ENCODE results near the gene SKI. TPM values are rescaled to one million over a fixed set of nuclear protein-coding genes. Genes with fewer than 3 reads are reported as not detected.
A peak's percentile ranks its signal among the peaks of the same experiment; 100 is the strongest.

Gene SKI
- total RNA-seq, 1 donor from 2014 or later: 66.2 TPM

DNA sequence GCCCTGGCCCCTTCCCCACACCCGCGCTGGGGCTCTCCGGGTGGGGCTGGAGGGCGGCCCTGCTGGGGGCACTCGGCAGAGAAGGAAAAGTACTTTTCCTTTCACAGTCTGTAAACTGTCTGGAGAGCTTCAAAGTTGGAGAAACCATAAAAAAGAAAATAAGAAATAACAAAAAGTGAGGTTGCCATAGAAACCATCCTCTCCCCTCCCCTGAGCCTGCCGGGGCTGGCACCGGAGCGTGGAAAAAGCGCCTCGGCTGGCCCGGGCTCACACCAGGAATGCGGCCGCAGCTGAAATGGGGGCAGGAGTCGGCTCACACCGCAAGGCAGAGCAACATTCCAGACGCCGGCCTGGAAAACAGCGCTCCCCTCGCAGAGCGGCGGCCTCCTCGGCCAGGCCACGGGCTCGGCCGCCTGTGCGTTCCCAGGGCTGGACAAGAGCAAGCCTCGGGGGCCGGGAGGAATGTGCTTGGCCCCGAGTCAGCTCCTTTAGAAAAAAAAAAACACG is 94.0 kb downstream of the SKI start:
- FAIRE-seq: no peak
- Histone ChIP-seq H3K27ac (ENCODE audit: low read depth, low read length) (peak overlapping the region; percentile 76), H3K4me3 (ENCODE audit: insufficient read depth, low read depth, low read length) (no peak overlapping the region), H4K20me1 (ENCODE audit: insufficient read depth, low read length) (no peaks in the 10 kb centered on the region), H2AFZ (ENCODE audit: low read depth, low read length) (peak overlapping the region; percentile 38), H3K27me3 (ENCODE audit: insufficient read depth, low read length) (no peaks in the 10 kb centered on the region), H3K79me2 (ENCODE audit: insufficient read depth, low read length) (no peaks in the 10 kb centered on the region), H3K4me1 (ENCODE audit: insufficient read depth, low read length) (peaks cover 23% of the 10 kb centered on the region), H3K9me3 (ENCODE audit: insufficient read depth, low read depth, low read length) (no peaks in the 10 kb centered on the region), H3K4me2 (ENCODE audit: low read length) (peak overlapping the region; percentile 74), H3K9ac (ENCODE audit: low read length) (peak overlapping the region; percentile 82), H3K36me3 (ENCODE audit: insufficient read depth, low read length) (no peaks in the 10 kb centered on the region)
- peak; percentile 87 for DNase-seq (ENCODE audit: low read depth)
- H3K27me3 Mint-ChIP-seq (ENCODE audit: low read depth, unreplicated experiment): peaks cover 14% of the 10 kb centered on the region
- H3K9me3 Mint-ChIP-seq (ENCODE audit: unreplicated experiment): peaks cover 3% of the 10 kb centered on the region
- peak overlapping the region; percentile 69 for H3K27ac Mint-ChIP-seq (ENCODE audit: unreplicated experiment)
- no peak for TF ChIP-seq EZH2 (IDR thresholded peaks at IDR 0.05; ENCODE audit: insufficient read depth, low read length)
- TF ChIP-seq, protein P1, sequence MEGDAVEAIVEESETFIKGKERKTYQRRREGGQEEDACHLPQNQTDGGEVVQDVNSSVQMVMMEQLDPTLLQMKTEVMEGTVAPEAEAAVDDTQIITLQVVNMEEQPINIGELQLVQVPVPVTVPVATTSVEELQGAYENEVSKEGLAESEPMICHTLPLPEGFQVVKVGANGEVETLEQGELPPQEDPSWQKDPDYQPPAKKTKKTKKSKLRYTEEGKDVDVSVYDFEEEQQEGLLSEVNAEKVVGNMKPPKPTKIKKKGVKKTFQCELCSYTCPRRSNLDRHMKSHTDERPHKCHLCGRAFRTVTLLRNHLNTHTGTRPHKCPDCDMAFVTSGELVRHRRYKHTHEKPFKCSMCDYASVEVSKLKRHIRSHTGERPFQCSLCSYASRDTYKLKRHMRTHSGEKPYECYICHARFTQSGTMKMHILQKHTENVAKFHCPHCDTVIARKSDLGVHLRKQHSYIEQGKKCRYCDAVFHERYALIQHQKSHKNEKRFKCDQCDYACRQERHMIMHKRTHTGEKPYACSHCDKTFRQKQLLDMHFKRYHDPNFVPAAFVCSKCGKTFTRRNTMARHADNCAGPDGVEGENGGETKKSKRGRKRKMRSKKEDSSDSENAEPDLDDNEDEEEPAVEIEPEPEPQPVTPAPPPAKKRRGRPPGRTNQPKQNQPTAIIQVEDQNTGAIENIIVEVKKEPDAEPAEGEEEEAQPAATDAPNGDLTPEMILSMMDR (IDR thresholded peaks at IDR 0.05; ENCODE audit: insufficient read depth, low read depth, low read length): no peak
- no peak overlapping the region for H3K4me3 Mint-ChIP-seq (ENCODE audit: unreplicated experiment)
- H3K36me3 Mint-ChIP-seq (ENCODE audit: low read depth, unreplicated experiment): no peaks in the 10 kb centered on the region
- H3K4me1 Mint-ChIP-seq (ENCODE audit: low read depth, unreplicated experiment): peaks cover 3% of the 10 kb centered on the region

- Histone ChIP-seq H3K27me3 (ENCODE audit: insufficient read depth, low read length) (no peaks in the 10 kb centered on the region), H3K79me2 (ENCODE audit: insufficient read depth, low read length) (no peaks in the 10 kb centered on the region), H3K27ac (ENCODE audit: low read depth, low read length) (peak overlapping the region; percentile 76), H4K20me1 (ENCODE audit: insufficient read depth, low read length) (no peaks in the 10 kb centered on the region), H3K9me3 (ENCODE audit: insufficient read depth, low read depth, low read length) (no peaks in the 10 kb centered on the region), H3K9ac (ENCODE audit: low read length) (peak overlapping the region; percentile 82), H3K4me3 (ENCODE audit: insufficient read depth, low read depth, low read length) (no peak overlapping the region), H3K36me3 (ENCODE audit: insufficient read depth, low read length) (no peaks in the 10 kb centered on the region), H3K4me1 (ENCODE audit: insufficient read depth, low read length) (peaks cover 23% of the 10 kb centered on the region), H2AFZ (ENCODE audit: low read depth, low read length) (peak overlapping the region; percentile 38), H3K4me2 (ENCODE audit: low read length) (peak overlapping the region; percentile 74)
- no peak for TF ChIP-seq EZH2 (IDR thresholded peaks at IDR 0.05; ENCODE audit: insufficient read depth, low read length)
- TF ChIP-seq, protein P1 (IDR thresholded peaks at IDR 0.05; ENCODE audit: insufficient read depth, low read depth, low read length): no peak
- DNase-seq (ENCODE audit: low read depth) (peak; percentile 46), FAIRE-seq (no peak)
- H3K4me1 Mint-ChIP-seq (ENCODE audit: low read depth, unreplicated experiment): peaks cover 3% of the 10 kb centered on the region
- H3K36me3 Mint-ChIP-seq (ENCODE audit: low read depth, unreplicated experiment): no peaks in the 10 kb centered on the region
- H3K27me3 Mint-ChIP-seq (ENCODE audit: low read depth, unreplicated experiment): peaks cover 17% of the 10 kb centered on the region
- H3K27ac Mint-ChIP-seq (ENCODE audit: unreplicated experiment): no peak overlapping the region
- H3K4me3 Mint-ChIP-seq (ENCODE audit: unreplicated experiment): no peak overlapping the region
- peaks cover 3% of the 10 kb centered on the region for H3K9me3 Mint-ChIP-seq (ENCODE audit: unreplicated experiment)
These were observed 94.6 kb downstream of the SKI start for GRCh38 chr1:2322581-2323211.

- Histone ChIP-seq H3K36me3 (ENCODE audit: insufficient read depth, low read length) (no peaks in the 10 kb centered on the region), H3K4me3 (ENCODE audit: insufficient read depth, low read depth, low read length) (no peak overlapping the region), H3K9me3 (ENCODE audit: insufficient read depth, low read depth, low read length) (no peaks in the 10 kb centered on the region), H4K20me1 (ENCODE audit: insufficient read depth, low read length) (no peaks in the 10 kb centered on the region), H3K9ac (ENCODE audit: low read length) (no peak overlapping the region), H3K4me1 (ENCODE audit: insufficient read depth, low read length) (peaks cover 23% of the 10 kb centered on the region), H3K27me3 (ENCODE audit: insufficient read depth, low read length) (no peaks in the 10 kb centered on the region), H3K4me2 (ENCODE audit: low read length) (no peak overlapping the region), H3K27ac (ENCODE audit: low read depth, low read length) (no peak overlapping the region), H2AFZ (ENCODE audit: low read depth, low read length) (no peak overlapping the region), H3K79me2 (ENCODE audit: insufficient read depth, low read length) (no peaks in the 10 kb centered on the region)
- Mint-ChIP-seq H3K4me1 (ENCODE audit: low read depth, unreplicated experiment) (peaks cover 3% of the 10 kb centered on the region), H3K36me3 (ENCODE audit: low read depth, unreplicated experiment) (no peaks in the 10 kb centered on the region), H3K27me3 (ENCODE audit: low read depth, unreplicated experiment) (peaks cover 17% of the 10 kb centered on the region), H3K9me3 (ENCODE audit: unreplicated experiment) (peaks cover 3% of the 10 kb centered on the region), H3K4me3 (ENCODE audit: unreplicated experiment) (no peak overlapping the region), H3K27ac (ENCODE audit: unreplicated experiment) (no peak overlapping the region)
- TF ChIP-seq, protein P1 (IDR thresholded peaks at IDR 0.05; ENCODE audit: insufficient read depth, low read depth, low read length): no peak
- no peak for TF ChIP-seq EZH2 (IDR thresholded peaks at IDR 0.05; ENCODE audit: insufficient read depth, low read length)
- no peak for FAIRE-seq
- no peak for DNase-seq (ENCODE audit: low read depth)
These were observed 95.4 kb downstream of the SKI start for GRCh38 chr1:2323451-2323974.

Data from astrocyte (in vitro differentiated cells and primary cell).